ENCODE data around the gene TMBIM6. TPM values are rescaled to one million over a fixed set of nuclear protein-coding genes. Genes with fewer than 3 reads are reported as not detected.
"Not testable (repeated sequence)": the region's sequence is repeated elsewhere in the genome, so short reads cannot be mapped to it uniquely, and the experiment has no call there.

The TMBIM6 gene
- total RNA-seq, 1 donor from 2014 or later, result 442 TPM

DNA sequence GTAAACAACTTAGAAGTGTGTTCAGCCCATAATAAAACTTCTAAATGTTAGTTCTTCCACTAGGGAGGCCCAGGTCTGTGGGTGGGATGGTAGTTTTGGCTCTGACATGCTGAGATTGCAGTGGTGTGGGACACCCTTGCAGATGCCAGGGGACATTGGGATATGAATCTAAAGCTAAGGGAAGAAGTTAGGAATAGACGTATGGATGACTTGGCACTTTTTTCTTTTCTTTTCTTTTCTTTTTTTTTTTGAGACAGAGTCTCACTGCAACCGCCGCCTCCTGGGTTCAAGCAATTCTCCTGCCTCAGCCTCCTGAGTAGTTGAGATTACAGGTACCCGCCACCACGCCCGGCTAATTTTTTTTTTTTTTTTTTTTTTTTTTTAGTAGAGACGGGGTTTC is 31.7 kb downstream of the TMBIM6 start:
- intact Hi-C loops (cut with micrococcal nuclease), result not testable (repeated sequence)

DNA sequence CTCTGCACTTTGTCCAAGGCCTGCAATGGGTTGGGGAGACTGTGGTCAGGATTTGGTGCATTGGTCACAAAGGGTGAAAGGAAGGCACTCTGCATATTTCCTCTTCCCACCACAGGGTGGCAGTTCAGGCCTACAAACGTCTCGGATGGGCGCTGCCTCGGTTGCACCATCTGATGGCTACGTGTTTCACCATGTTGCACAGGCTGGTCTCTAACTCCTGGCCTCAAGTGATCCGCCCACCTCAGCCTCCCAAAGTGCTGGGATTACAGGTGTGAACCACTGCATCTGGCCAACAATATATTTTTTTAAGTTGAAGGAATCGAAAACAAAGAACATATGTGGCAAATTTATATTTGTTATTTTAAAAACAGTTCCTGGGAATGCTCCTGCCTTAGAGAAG is 35.1 kb downstream of the TMBIM6 start:
- intact Hi-C loops (cut with micrococcal nuclease), result loop anchor here (1.0 to 2.0 kb wide), 3 partner anchors 63 to 132 kb away; no protein-coding TSS in a partner anchor

DNA sequence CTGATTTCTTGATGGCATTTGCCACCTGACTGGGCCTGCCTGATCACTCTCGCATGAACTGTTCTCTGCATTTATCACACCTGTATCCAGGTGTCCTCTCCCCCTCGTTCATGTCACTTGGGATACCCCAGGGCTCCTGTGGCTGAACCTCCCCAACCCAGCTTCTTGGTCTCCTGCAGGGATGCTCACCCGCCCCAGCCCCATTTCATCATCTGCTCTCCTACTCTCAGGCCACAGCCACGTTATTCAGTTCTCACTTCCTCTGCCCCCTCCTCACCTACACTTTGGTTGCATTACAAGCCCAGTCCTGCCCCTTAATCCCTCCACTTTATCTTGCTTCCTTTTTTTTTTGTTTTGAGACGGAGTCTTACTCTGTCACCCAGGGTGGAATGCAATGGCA is 35.5 kb downstream of the TMBIM6 start:
- intact Hi-C loops (cut with micrococcal nuclease), result loop anchor here (1.0 to 2.0 kb wide), 3 partner anchors 62 to 132 kb away; no protein-coding TSS in a partner anchor

DNA sequence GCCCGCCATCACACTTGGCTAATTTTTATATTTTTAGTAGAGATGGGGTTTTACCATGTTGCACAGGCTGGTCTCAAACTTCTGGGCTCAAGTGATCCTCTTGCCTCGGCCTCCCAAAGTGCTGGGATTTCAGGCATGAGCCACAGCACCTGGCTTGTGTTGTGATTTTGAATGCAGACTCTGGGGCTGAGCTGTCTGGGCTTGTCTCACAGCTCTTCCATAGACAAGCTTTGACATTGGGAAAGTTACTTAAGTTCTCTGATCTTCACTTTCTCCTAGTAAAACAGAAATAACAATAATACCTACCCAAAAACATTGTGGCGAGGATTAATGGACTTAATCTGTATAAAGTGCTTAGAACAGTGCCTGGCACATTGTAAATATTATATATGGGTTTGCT is 36.0 kb downstream of the TMBIM6 start:
- intact Hi-C loops (cut with micrococcal nuclease), result loop anchor here (2.0 kb wide), 1 partner anchor 133 kb away; no protein-coding TSS in a partner anchor

DNA sequence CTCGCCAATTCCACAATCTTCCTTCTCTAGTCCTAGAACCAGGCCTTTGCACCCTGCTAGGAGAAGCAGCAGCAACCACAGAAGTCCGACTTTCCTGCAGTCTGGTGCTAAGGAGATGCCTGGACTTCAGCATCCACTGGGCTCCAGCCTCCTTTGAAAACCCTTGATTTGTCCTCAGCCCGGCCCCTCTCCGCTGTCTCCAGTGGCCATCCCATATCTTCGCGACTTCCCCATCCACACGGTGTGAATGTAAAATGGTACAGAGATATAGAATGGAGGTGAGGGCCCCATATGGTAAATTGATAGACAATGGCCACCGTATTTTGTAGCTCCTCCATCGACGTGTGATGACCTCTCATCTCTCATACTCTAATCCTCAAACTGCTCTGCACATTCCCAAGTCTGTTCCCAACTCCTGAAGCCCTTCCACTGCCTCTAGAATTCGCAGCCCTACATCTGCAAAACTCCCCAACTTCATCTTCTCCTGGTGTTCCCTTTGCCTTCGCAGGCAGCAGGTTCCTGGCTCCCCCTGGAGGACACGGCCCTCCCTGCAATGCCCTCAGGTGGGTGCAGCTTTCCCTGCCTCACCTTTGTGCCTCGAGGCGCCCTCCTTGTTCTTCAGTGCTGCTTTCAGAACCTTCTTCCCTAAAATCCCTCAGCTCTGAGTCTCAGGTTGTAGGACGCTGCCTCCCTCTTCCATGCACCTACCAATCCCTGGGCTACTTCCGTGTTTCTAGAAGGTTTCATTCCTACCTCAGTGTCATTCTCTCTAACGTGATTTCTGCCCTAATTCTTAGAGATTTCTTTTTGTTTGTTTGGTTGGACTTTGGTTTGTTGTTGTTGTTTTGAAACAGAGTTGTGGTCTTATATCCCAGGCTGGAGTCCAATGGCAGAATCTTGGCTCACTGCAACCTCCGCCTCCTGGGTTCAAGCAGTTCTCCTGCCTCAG is 36.7 kb downstream of the TMBIM6 start:
- intact Hi-C loops (cut with micrococcal nuclease), result loop anchor here (1.0 to 2.0 kb wide), 3 partner anchors 37 to 141 kb away; partner anchors contain the start of gene TMBIM6

DNA sequence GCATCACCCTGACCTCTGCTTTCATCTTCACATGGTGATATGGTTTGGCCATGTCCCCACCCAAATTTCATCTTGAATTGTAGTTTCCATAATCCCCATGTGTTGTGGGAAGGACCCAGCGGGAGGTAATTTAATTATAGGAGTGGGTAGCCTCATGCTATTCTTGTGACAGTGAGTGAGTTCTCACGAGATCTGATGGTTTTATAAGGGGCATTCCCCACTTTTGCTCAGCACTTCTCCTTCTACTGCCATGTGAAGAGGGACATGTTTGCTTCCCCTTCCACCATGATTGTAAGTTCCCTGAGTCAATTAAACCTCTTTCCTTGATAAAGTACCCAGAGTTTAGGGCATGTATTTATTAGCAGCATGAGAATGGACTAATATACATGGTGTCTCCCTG is 38.2 kb downstream of the TMBIM6 start:
- intact Hi-C loops (cut with micrococcal nuclease), result loop anchor here (2.0 kb wide), 1 partner anchor 143 kb away; no protein-coding TSS in a partner anchor

DNA sequence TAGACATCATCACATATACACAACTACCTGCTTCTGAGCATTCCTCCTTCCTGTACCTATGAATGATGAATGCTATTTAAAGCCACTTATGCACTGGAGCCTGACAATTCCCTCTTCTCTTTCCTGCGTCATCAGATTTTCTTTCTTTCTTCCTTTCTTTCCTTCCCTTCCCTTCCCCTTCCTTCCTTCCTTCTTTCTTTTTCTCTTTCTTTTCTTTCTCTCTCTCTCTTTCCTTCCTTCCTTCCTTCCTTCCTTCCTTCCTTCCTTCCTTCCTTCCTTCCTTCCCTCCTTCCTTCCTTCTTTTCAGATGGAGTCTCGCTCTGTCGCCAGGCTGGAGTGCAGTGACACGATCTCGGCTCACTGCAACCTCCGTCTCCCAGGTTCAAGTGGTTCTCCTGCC is 39.6 kb downstream of the TMBIM6 start:
- intact Hi-C loops (cut with micrococcal nuclease), result not testable (repeated sequence)

DNA sequence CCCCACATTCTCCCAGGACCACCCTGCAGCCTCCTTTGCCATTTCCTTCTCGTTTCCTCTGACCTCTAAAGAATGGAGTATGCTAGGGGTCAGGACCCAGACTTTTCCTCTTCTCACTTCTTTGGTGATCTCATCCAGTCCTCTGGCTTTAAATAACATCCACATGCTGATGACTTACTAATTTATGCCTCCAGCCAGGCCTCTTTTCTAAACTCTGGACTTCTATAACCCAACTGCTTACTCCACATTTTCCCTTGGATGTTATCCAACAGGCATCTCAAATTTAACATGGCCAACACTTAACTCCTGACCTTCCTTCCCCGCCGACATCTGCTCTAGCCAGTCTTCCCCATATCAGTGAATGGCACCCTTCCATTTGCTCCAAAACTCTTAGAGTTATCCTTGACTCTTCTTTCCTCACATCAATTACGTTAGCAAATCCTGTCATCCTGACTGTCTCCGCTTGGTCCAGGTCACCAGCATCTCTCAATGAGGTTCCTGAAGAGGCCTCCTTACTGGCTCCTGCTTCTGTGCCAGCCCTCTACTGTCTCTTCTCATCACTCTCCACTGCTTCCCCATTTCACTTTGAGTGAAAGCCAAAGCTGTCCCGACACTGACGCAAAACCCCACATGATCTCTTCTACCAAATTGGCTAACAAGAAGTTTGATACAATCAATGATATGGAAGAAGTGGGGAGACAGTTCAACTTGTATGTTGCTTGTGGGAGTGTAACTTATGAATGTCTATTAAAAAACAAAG is 42.7 kb downstream of the TMBIM6 start:
- intact Hi-C loops (cut with micrococcal nuclease), result no loop called here

DNA sequence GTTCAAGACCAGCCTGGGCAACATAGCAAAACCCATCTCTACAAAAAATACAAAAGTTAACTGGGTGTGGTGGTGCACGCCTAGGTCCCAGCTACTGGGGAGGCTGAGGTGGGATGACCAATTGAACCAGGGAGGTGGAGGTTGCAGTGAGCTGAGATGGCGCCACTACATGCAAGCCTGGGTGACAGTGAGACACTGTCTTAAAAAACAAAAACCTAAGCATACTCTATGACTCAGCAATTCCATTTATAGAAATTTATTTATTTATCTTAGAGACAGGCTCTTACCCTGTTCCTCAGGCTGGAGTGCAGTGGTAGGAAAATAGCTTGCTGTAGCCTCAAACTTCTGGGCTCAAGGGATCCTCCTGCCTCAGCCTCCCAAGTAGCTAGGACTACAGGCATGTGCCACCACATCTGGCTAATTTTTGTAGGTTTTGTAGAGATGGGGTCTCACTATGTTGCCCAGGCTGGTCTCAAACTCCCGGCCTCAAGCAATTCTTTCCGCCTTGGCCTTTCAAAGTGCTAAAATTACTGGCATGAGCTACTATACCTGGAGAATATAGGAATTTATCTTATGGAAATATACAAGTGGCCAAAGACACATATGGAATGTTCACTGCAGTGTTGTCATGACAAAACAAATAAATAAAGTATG is 43.5 kb downstream of the TMBIM6 start:
- intact Hi-C loops (cut with micrococcal nuclease), result no loop called here

DNA sequence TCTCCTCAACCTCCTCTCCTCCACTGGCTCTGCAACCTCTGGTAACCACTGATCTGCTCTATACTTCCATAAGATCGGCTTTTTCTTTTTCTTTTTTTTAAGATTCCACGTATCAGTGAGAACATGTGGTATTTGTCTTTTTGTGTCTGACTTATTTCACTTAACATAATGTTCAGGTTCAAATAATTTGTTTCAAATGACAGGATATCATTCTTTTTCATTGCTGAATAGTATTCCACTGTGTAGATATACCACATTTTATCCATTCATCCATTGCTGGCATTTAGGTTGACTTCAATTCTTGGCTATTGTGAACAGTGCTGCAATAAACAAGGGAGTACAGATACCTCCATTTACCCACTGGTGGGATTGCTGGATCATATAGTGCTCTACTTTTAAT is 46.3 kb downstream of the TMBIM6 start:
- intact Hi-C loops (cut with micrococcal nuclease), result no loop called here

DNA sequence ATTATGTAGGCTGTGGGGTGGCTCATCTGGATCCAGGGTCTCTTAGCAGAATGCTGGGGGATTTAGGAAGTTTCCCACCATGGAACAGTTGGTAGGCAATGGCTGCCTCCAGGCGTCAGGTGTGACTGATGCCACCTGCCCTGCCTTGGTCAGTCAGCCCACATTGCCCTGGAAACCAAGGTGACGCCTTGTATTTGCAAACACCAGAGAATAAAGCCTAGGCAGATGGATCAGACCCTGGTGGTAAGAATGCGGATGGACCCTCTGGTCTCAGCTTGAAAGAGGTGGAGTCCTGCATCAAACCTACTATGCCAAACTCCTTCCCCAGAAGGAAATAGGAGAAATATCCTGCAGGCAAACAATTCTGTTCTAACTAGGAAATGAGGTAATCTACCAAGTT is 48.6 kb downstream of the TMBIM6 start:
- intact Hi-C loops (cut with micrococcal nuclease), result no loop called here

DNA sequence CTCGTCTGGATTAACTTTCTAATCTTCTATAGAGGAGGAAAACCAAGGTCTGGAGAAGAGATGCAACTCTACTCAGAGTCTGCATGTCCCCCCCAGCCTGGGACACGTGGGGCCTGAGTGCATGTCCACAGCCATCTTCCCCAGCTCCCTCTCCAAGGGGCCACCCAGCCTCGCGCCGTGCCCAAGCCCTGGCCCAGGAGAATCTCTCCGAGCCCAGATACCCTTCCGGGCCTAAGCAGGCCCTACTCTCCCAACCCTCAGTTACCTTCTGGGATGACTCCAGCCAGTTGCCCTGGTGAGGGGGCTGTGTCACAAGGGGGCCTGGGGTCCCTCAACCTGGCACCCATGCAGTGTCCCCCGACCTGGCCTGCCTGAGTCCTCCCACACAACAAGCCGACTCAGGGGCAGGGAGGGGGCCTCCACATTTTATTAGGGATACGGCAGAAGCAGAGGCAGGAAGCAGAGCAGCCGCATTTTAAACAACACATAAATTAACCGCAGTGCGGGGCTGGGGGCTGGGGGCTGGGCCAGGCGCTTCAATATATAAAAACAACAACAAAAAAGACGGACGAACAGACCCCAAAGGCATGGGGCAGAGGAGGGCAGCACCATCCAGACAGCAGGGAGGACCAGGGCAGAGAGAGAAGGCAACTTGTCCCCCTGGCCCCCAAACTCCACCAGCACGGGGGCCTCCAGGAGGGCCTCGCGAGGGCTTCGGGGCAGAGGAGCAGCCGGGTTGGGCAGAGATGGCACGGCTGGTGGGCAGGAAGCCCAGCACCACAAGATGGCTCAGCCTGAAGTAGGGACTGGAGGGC is 49.6 kb downstream of the TMBIM6 start:
- intact Hi-C loops (cut with micrococcal nuclease), result no loop called here

DNA sequence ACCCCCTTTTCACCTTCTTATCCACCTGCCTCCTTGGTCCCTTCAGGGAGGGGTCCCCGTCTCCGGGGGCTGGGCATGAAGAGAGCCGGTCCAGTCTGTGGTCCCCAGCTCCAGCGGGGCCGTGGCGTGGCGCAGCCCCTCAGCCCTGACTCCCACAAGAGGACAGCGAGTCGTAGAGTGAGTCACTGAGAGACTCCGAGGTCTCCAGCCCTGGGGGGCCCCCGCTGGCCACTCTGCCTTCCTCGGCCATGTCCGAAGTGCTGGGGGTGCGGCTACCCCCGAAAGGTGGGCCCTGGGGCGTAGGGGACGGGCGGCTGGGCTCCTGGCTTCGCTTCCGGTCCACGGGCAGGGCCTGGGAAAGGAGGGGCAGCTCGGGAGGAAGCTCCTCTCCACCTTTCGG is 50.3 kb downstream of the TMBIM6 start:
- intact Hi-C loops (cut with micrococcal nuclease), result no loop called here

DNA sequence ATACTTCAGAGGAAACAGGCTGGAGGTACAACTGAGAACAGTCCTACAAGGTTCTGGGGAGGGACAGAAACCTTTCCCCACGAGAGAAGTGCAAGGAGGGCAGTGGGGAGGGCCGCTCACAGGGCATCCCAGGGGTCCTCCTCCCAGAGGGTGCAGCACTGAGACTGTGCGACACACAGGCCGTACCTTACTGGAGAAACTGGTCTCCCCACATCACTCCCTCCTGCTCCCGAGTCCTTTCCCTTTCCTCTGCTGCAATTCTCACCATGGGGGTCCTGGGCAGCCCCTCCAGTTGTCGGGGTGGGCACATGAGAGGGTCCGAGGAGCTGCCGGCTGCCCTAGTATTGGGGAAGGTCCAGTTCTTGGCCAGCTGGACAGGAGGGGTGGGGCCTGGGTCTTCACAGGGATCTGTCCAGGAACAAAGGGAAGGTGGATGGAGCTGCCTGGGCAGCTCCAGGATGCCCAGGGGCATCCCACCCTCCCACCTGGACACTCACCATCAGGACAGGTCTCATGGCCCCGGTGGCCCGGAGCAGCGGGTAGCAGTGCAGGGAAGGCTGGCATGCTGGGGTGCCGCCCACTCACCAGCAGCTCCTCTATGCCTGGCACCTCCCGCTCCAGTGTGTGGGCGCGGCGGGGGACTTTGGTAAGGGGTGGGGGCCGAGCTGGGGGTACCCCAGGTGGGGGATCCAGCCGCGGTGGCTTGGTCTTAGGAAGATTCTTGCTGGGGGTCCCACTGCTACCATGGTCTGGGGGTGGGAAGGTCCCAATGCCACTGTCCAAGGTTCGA is 51.0 kb downstream of the TMBIM6 start:
- intact Hi-C loops (cut with micrococcal nuclease), result no loop called here

DNA sequence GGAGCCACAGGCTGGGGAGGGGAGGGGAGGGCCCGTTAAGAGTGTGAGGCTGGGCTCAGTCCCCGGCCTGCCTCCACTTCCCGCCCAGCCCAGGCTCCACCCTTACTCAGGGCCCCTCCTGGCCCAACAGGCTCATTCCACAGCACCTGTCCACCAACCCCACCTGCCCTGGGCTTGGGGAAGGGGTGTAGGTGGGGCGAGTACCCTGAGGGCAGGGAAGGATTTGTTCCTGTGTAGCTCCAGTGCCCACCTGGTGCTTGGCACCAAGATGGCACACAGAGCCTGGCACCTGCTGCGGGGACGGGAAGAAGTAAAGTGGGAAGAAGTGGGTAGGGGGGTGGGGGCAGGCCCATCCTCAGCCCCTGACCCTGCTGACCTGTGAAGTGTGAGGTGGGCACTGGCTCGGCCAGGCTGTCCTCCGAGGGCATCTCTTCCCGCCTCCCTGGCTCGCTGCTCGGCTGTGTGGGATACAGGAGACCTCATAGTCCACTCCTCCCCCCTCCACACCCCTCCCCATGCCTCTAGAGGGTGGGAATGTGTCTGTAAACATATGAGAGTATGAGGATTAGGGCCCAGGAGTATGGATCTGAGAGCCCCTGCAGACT is 51.7 kb downstream of the TMBIM6 start:
- intact Hi-C loops (cut with micrococcal nuclease), result no loop called here

DNA sequence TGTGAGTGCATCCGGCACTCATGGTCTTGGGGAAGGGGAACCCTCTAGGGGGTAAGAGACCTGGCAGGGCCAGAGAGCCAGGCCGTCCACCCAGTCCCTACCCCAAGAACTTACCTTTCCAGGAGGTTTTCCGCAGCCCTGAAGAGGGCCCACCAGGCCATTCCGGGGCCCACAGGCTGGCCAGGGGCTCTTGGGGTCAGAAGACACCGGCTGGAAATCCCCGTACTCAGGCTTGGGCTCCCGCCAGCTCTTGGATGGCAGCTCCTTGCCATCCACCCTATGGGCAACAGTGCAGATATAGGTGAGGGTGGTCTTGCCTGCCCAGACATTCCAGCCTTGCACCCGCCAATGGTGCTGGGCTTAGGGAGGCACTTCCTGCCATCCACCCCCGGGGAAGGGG is 52.3 kb downstream of the TMBIM6 start:
- intact Hi-C loops (cut with micrococcal nuclease), result no loop called here

DNA sequence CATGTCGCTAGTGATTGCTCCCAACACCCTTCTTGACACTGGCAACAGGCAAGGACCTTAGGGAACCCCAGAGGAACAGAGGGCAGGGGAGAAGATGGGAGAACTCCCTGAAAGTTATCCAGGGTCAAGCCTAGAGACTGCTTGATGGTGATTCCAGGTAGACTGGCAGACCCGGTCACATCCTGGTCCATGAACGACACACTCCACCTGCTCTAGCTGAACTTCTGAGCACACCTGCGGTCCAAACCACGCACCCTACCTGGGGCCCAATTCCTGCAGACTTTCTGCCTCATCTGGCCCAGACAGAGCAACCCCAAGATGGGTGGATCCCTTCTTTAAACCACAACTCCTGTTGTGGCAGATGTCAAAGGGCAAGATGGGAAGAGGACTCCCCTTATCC is 52.7 kb downstream of the TMBIM6 start:
- intact Hi-C loops (cut with micrococcal nuclease), result no loop called here

DNA sequence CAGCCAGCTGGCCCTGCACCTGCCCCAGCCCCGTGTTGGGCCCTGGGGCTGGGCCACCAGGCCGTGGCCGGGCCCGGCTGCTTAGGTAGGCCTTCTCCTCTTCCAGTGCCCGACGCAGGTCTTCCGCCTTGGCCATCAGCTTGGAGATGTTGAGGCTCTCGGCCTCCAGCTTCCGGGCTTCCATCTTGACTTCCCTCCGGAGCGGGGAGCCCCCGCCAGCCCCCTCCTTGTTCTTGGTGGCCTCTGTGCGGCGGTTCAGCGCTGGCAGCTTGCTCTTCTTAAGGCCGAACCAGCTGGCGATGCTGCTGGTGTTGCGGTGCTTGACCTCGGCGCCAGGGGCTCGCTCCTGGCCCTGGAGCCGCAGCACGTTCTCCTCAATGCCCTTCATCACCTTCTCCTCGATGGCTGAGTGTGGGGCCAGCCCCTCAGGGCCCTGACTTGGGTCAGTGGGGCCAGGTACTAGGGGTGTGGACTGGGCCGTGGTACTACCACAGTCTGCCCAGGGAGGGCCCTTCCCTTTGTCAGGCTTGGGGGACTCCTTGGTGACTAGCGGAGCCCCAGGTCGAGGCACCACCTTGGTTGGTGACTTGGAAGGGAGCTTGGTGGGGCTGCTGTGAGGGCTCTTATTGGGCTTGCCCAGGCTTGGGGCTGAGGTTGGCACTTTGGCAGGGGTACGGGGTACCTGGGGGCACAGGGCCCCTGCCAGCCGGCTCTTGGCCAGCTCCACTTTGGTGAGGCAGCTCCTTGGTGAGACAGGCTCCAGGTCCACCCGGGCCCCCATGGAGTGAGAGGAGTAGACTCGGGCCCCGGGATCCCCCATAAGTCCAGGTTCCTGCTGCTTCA is 53.7 kb downstream of the TMBIM6 start:
- intact Hi-C loops (cut with micrococcal nuclease), result no loop called here
